K562 (cell line): Measurements from ENCODE around the gene FBXW7. TPM values are rescaled to one million over a fixed set of nuclear protein-coding genes. Genes with fewer than 3 reads are reported as not detected.

ENCODE experiments used
- BCOR ChIP-seq: fragments of 450-650 bp; IDR thresholded peaks from 2 replicates; pipeline ENCODE4 v1.6.1; 2016
- BDP1 ChIP-seq: IDR thresholded peaks from 3 replicates; pipeline ENCODE4 v1.6.1; 2011; ENCODE audit not compliant: insufficient read length, insufficient read depth
- BRF1 ChIP-seq: IDR thresholded peaks from 3 replicates; pipeline ENCODE4 v1.6.1; 2011; ENCODE audit warnings: borderline replicate concordance, mild to moderate bottlenecking; ENCODE audit not compliant: insufficient read length; ENCODE audit errors: extremely low read depth
- DDX20 ChIP-seq: fragments of 450-650 bp; IDR thresholded peaks from 2 replicates; pipeline ENCODE4 v1.6.1; 2016; ENCODE audit warnings: missing genetic modification characterization, low read depth, mild to moderate bottlenecking, missing compliant biosample characterization, moderate library complexity
- DLX4 ChIP-seq: fragments of 250-450 bp; sonication (Bioruptor Pico); IDR thresholded peaks from 2 replicates; pipeline ENCODE4 v1.6.1; 2021; ENCODE audit warnings: mild to moderate bottlenecking
- ELF1 ChIP-seq: fragments of 200-800 bp; sonication (Bioruptor generic); IDR thresholded peaks from 2 replicates; pipeline ENCODE4 v1.6.1; 2016; ENCODE audit warnings: missing genetic modification characterization, missing compliant biosample characterization
- GABPB1 ChIP-seq: sonication (generic); formaldehyde crosslinking; IDR thresholded peaks from 2 replicates; pipeline ENCODE4 v1.8.0; 2022; ENCODE audit warnings: mild to moderate bottlenecking, missing genetic modification reagents
- KAT8 ChIP-seq: fragments of 450-650 bp; IDR thresholded peaks from 2 replicates; pipeline ENCODE4 v1.6.1; 2016; ENCODE audit warnings: low read depth, mild to moderate bottlenecking
- MCM5 ChIP-seq: fragments of 450-650 bp; IDR thresholded peaks from 2 replicates; pipeline ENCODE4 v1.6.1; 2016; ENCODE audit warnings: low read depth
- PHF21A ChIP-seq: fragments of 450-650 bp; IDR thresholded peaks from 2 replicates; pipeline ENCODE4 v1.6.1; 2017; ENCODE audit warnings: low read depth, borderline replicate concordance
- PML ChIP-seq: IDR thresholded peaks from 2 replicates; pipeline ENCODE4 v1.6.1; 2012; ENCODE audit warnings: low read length, inconsistent platforms
- POLR2B ChIP-seq: fragments of 450-650 bp; IDR thresholded peaks from 2 replicates; pipeline ENCODE4 v1.6.1; 2018; ENCODE audit warnings: low read depth; ENCODE audit not compliant: partially characterized antibody
- RBM15 ChIP-seq: fragments of 200-400 bp; formaldehyde crosslinking; IDR thresholded peaks from 2 replicates; pipeline ENCODE4 v1.6.1; 2018; ENCODE audit warnings: mild to moderate bottlenecking, low read length, moderate library complexity; ENCODE audit not compliant: insufficient read depth
- SETDB1 ChIP-seq: IDR thresholded peaks from one replicate; pipeline ENCODE4 v1.6.1; 2012; ENCODE audit warnings: low read length, control low read depth, inconsistent platforms
- SMAD3 ChIP-seq: fragments of 450-650 bp; formaldehyde crosslinking; conservative IDR thresholded peaks from 2 replicates; pipeline ENCODE4 v1.4.0; 2020; ENCODE audit warnings: mild to moderate bottlenecking
- TCF7L2 ChIP-seq: fragments of 150-350 bp; IDR thresholded peaks from 2 replicates; pipeline ENCODE4 v1.6.1; 2016; ENCODE audit warnings: low read depth, mild to moderate bottlenecking, low read length, moderate library complexity
- TEAD4 ChIP-seq, 2 experiments: sonication (generic) in 1 of 2; formaldehyde crosslinking in 1 of 2; IDR thresholded peaks; 2 replicates each; pipeline versions ENCODE4 v1.6.1 to v1.8.0; 2012 to 2022; ENCODE audit warnings: borderline replicate concordance in 1 of 2, inconsistent platforms in 1 of 2, low read length in 1 of 2, mild to moderate bottlenecking in 1 of 2, missing genetic modification reagents in 1 of 2
- ZNF436 ChIP-seq: fragments of 250-450, 450-650 bp; sonication (Bioruptor Pico); formaldehyde crosslinking; IDR thresholded peaks from 2 replicates; pipeline ENCODE4 v1.7.0; 2020; ENCODE audit warnings: mild to moderate bottlenecking
- polyA plus RNA-seq, 8 experiments: library from polyadenylated mRNA; depleted of rRNA in 4 of 8; stranded (reverse) in 5 of 8; unstranded in 3 of 8; fragments of >200 nt; fragmentation: Nextera tagmentation in 2 of 8; fragmentation: Illumina TruSeq in 1 of 8; extraction: Ambion mirVana in 2 of 8; extraction: Trizol in 1 of 8; gene quantifications; 2 replicates each; pipeline versions ENCODE4 v1.2.1 to v1.2.3, GENCODE V29; 2011 to 2014; ENCODE audit warnings: inconsistent platforms in 1 of 8, missing spikeins in 1 of 8
- total RNA-seq, 7 experiments: library from RNA; depleted of rRNA in 6 of 7; stranded (reverse); fragments of >200 nt in 6 of 7; fragmentation: Illumina TruSeq in 2 of 7; extraction: Trizol in 2 of 7; gene quantifications; 2 replicates each; pipeline versions ENCODE4 v1.2.1 to v1.2.3, GENCODE V29; 2011 to 2021; ENCODE audit warnings: low replicate concordance in 1 of 7
- TF ChIP-seq, protein P1 (sequence below): sonication (generic); formaldehyde crosslinking; IDR thresholded peaks from 2 replicates; pipeline ENCODE4 v1.8.0; 2023; ENCODE audit warnings: missing genetic modification reagents, mild to moderate bottlenecking, borderline replicate concordance
- TF ChIP-seq, protein P2 (sequence below): fragments of 250-450 bp; sonication (Bioruptor Pico); IDR thresholded peaks from 2 replicates; pipeline ENCODE4 v1.5.0; 2020; ENCODE audit warnings: mild to moderate bottlenecking

FBXW7 gene
- total and polyA plus RNA-seq, 9 of the 15 experiments (the other 6 are each of a cell fraction or from before 2014, with no cell fraction given), result 6.8 to 44.2 (median 16.4) TPM

DNA sequence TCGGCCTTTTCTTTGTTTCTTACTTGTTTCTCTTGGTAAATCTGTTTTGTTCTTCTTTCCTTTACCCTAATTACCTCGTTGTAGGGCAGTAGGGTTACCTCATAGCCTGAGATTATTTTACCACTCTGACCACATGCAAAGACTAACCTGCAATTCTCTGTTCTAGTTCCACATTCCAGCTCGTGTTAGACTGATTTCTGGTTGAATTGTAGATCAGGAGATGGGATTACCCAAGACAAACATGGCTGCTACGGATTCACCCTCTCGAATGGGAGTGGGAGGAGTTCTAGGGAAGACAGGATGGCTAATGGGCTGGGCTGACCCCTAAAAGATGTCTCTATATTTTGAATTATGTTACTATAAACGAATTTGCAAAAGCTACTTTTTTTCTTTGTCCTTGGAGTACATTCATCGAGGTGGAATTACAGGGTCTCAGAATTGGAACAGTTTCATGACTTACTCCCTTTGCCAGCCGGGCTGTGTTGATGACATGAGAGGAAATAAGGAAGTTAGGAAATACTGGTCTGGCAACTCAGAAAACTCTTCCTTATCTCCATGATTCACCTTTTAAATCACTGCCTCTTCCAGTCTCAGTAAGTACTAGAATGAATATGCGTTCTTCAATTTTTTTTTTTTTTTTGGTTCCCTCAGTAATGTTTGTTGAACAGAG lies 36.7 kb upstream of the FBXW7 start (continued):
- TF ChIP-seq MCM5 (no peak), RBM15 (no peak), DDX20 (tag) (no peak), PML (peak; percentile 75; the same call in 1 of the 2 replicates), ZNF436 (CRISPR knock-in tag) (no peak), BCOR (no peak), KAT8 (no peak), SETDB1 (no peak), GABPB1 (CRISPR knock-in tag) (no peak), PHF21A (peak; percentile 97; the same call in 1 of the 2 replicates), BDP1 (no peak), SMAD3 (CRISPR knock-in tag) (no peak), TEAD4 (IDR thresholded peaks at IDR 0.05; ENCODE audit: low read length) (peak; percentile 85), TEAD4 (CRISPR knock-in tag; IDR thresholded peaks at IDR 0.05; ENCODE audit: borderline replicate concordance) (no peak), BRF1 (no peak), ELF1 (peak; percentile 71), POLR2B (no peak), DLX4 (no peak), TCF7L2 (no peak)
- TF ChIP-seq, protein P1, sequence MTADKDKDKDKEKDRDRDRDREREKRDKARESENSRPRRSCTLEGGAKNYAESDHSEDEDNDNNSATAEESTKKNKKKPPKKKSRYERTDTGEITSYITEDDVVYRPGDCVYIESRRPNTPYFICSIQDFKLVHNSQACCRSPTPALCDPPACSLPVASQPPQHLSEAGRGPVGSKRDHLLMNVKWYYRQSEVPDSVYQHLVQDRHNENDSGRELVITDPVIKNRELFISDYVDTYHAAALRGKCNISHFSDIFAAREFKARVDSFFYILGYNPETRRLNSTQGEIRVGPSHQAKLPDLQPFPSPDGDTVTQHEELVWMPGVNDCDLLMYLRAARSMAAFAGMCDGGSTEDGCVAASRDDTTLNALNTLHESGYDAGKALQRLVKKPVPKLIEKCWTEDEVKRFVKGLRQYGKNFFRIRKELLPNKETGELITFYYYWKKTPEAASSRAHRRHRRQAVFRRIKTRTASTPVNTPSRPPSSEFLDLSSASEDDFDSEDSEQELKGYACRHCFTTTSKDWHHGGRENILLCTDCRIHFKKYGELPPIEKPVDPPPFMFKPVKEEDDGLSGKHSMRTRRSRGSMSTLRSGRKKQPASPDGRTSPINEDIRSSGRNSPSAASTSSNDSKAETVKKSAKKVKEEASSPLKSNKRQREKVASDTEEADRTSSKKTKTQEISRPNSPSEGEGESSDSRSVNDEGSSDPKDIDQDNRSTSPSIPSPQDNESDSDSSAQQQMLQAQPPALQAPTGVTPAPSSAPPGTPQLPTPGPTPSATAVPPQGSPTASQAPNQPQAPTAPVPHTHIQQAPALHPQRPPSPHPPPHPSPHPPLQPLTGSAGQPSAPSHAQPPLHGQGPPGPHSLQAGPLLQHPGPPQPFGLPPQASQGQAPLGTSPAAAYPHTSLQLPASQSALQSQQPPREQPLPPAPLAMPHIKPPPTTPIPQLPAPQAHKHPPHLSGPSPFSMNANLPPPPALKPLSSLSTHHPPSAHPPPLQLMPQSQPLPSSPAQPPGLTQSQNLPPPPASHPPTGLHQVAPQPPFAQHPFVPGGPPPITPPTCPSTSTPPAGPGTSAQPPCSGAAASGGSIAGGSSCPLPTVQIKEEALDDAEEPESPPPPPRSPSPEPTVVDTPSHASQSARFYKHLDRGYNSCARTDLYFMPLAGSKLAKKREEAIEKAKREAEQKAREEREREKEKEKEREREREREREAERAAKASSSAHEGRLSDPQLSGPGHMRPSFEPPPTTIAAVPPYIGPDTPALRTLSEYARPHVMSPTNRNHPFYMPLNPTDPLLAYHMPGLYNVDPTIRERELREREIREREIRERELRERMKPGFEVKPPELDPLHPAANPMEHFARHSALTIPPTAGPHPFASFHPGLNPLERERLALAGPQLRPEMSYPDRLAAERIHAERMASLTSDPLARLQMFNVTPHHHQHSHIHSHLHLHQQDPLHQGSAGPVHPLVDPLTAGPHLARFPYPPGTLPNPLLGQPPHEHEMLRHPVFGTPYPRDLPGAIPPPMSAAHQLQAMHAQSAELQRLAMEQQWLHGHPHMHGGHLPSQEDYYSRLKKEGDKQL, result no peak
- TF ChIP-seq, protein P2, sequence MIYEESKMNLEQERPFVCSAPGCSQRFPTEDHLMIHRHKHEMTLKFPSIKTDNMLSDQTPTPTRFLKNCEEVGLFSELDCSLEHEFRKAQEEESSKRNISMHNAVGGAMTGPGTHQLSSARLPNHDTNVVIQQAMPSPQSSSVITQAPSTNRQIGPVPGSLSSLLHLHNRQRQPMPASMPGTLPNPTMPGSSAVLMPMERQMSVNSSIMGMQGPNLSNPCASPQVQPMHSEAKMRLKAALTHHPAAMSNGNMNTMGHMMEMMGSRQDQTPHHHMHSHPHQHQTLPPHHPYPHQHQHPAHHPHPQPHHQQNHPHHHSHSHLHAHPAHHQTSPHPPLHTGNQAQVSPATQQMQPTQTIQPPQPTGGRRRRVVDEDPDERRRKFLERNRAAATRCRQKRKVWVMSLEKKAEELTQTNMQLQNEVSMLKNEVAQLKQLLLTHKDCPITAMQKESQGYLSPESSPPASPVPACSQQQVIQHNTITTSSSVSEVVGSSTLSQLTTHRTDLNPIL, result no peak
